H1 (cell line): Measurements from ENCODE around the gene ABCA2.

Experiments
- BCL11A ChIP-seq, 2 experiments: IDR thresholded peaks; one replicate each; pipeline ENCODE4 v1.6.1; 2011; ENCODE audit warnings: low read depth in 2 of 2, low read length in 2 of 2, mild to moderate bottlenecking in 2 of 2
- CREB1 ChIP-seq: IDR thresholded peaks from 2 replicates; pipeline ENCODE4 v1.6.1; 2012; ENCODE audit warnings: inconsistent platforms
- TF ChIP-seq, protein P1 (sequence below): fragments of 300-600 bp; sonication (generic); IDR thresholded peaks from 2 replicates; pipeline ENCODE4 v1.7.1; 2012; ENCODE audit warnings: low read length, moderate library complexity, mild to moderate bottlenecking, inconsistent platforms; ENCODE audit not compliant: insufficient replicate concordance
- TF ChIP-seq, protein P2 (sequence below), 3 experiments: IDR thresholded peaks; 1 replicate in 2 of 3; 2 replicates in 1 of 3; pipeline versions ENCODE4 v1.5.1 to v1.6.1; 2011; ENCODE audit warnings: low read length in 3 of 3, mild to moderate bottlenecking in 3 of 3, inconsistent platforms in 2 of 3, low read depth in 1 of 3, moderate library complexity in 1 of 3; ENCODE audit not compliant: insufficient read depth in 1 of 3; ENCODE audit errors: control extremely low read depth in 1 of 3

DNA sequence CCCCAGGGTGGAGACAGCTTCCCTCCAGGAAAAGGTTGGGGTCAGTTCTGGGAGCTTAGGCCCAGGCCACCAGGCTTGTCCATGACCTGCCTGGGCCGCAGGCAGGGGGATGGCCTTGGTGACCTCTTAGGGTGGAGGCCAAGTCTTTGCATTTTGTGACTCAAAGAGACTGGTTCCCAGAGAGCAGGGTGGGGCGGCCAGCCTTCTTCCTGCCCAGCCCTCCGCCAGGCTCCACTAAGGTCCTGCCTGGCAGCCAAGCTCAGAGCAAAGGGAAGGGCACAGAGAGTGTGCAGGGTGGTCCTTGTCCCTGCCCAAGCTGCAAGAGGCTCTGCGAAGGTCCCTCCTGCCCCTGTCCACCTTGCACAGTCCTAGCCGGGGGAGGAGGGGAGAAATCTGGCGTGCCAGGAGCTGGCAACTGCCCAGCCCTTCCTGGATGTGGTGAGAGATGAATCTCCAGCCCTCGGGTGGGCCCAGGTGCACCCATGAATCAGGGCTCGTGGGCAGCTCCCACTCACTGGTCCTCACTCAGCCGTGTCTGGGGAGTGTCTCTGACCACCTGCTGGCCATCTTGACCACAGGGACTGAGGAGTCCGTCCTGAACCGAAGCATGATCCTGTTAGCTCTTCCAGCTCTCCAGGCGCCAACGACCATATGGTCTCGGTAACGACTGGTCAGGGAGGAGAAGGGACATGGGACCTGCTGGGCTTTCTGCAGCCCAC, 53.1 kb downstream of the ABCA2 start:
- TF ChIP-seq, protein P1, sequence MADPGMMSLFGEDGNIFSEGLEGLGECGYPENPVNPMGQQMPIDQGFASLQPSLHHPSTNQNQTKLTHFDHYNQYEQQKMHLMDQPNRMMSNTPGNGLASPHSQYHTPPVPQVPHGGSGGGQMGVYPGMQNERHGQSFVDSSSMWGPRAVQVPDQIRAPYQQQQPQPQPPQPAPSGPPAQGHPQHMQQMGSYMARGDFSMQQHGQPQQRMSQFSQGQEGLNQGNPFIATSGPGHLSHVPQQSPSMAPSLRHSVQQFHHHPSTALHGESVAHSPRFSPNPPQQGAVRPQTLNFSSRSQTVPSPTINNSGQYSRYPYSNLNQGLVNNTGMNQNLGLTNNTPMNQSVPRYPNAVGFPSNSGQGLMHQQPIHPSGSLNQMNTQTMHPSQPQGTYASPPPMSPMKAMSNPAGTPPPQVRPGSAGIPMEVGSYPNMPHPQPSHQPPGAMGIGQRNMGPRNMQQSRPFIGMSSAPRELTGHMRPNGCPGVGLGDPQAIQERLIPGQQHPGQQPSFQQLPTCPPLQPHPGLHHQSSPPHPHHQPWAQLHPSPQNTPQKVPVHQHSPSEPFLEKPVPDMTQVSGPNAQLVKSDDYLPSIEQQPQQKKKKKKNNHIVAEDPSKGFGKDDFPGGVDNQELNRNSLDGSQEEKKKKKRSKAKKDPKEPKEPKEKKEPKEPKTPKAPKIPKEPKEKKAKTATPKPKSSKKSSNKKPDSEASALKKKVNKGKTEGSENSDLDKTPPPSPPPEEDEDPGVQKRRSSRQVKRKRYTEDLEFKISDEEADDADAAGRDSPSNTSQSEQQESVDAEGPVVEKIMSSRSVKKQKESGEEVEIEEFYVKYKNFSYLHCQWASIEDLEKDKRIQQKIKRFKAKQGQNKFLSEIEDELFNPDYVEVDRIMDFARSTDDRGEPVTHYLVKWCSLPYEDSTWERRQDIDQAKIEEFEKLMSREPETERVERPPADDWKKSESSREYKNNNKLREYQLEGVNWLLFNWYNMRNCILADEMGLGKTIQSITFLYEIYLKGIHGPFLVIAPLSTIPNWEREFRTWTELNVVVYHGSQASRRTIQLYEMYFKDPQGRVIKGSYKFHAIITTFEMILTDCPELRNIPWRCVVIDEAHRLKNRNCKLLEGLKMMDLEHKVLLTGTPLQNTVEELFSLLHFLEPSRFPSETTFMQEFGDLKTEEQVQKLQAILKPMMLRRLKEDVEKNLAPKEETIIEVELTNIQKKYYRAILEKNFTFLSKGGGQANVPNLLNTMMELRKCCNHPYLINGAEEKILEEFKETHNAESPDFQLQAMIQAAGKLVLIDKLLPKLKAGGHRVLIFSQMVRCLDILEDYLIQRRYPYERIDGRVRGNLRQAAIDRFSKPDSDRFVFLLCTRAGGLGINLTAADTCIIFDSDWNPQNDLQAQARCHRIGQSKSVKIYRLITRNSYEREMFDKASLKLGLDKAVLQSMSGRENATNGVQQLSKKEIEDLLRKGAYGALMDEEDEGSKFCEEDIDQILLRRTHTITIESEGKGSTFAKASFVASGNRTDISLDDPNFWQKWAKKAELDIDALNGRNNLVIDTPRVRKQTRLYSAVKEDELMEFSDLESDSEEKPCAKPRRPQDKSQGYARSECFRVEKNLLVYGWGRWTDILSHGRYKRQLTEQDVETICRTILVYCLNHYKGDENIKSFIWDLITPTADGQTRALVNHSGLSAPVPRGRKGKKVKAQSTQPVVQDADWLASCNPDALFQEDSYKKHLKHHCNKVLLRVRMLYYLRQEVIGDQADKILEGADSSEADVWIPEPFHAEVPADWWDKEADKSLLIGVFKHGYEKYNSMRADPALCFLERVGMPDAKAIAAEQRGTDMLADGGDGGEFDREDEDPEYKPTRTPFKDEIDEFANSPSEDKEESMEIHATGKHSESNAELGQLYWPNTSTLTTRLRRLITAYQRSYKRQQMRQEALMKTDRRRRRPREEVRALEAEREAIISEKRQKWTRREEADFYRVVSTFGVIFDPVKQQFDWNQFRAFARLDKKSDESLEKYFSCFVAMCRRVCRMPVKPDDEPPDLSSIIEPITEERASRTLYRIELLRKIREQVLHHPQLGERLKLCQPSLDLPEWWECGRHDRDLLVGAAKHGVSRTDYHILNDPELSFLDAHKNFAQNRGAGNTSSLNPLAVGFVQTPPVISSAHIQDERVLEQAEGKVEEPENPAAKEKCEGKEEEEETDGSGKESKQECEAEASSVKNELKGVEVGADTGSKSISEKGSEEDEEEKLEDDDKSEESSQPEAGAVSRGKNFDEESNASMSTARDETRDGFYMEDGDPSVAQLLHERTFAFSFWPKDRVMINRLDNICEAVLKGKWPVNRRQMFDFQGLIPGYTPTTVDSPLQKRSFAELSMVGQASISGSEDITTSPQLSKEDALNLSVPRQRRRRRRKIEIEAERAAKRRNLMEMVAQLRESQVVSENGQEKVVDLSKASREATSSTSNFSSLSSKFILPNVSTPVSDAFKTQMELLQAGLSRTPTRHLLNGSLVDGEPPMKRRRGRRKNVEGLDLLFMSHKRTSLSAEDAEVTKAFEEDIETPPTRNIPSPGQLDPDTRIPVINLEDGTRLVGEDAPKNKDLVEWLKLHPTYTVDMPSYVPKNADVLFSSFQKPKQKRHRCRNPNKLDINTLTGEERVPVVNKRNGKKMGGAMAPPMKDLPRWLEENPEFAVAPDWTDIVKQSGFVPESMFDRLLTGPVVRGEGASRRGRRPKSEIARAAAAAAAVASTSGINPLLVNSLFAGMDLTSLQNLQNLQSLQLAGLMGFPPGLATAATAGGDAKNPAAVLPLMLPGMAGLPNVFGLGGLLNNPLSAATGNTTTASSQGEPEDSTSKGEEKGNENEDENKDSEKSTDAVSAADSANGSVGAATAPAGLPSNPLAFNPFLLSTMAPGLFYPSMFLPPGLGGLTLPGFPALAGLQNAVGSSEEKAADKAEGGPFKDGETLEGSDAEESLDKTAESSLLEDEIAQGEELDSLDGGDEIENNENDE: no peak
- no peak for TF ChIP-seq CREB1
- no peak for TF ChIP-seq BCL11A (IDR thresholded peaks at IDR 0.05; ENCODE audit: low read depth in 2 of 2, low read length in 2 of 2)
- TF ChIP-seq, protein P2, sequence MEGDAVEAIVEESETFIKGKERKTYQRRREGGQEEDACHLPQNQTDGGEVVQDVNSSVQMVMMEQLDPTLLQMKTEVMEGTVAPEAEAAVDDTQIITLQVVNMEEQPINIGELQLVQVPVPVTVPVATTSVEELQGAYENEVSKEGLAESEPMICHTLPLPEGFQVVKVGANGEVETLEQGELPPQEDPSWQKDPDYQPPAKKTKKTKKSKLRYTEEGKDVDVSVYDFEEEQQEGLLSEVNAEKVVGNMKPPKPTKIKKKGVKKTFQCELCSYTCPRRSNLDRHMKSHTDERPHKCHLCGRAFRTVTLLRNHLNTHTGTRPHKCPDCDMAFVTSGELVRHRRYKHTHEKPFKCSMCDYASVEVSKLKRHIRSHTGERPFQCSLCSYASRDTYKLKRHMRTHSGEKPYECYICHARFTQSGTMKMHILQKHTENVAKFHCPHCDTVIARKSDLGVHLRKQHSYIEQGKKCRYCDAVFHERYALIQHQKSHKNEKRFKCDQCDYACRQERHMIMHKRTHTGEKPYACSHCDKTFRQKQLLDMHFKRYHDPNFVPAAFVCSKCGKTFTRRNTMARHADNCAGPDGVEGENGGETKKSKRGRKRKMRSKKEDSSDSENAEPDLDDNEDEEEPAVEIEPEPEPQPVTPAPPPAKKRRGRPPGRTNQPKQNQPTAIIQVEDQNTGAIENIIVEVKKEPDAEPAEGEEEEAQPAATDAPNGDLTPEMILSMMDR (IDR thresholded peaks at IDR 0.05; ENCODE audit: control extremely low read depth in 1 of 3, insufficient read depth in 1 of 3, low read depth in 1 of 3, low read length in 3 of 3): no peak
